Kidney (tissue), 14 donors: ENCODE measurements around the gene SPOP. TPM values are rescaled to one million over a fixed set of nuclear protein-coding genes. Genes with fewer than 3 reads are reported as not detected.

Experiments
- DNase-seq, 5 donors: peaks; one replicate each; pipeline ENCODE4 v3.0.0-alpha.2; 2013 to 2020
- FAIRE-seq: peaks from 2 replicates; lab custom pipeline; 2012; peaks lifted over from hg19 to GRCh38; lab: Jason Lieb, UNC
- H3K27ac ChIP-seq, 2 donors: one replicate each; pipeline ENCODE4 v1.7.0; 2013; ENCODE audit warnings: low read depth in 2 of 2, low read length in 2 of 2, inconsistent platforms in 1 of 2
- H3K27me3 ChIP-seq: one replicate; pipeline ENCODE4 v1.7.1; 2013; ENCODE audit warnings: low read length, inconsistent platforms; ENCODE audit not compliant: control insufficient read depth, insufficient read depth
- H3K36me3 ChIP-seq, 3 donors: one replicate each; pipeline versions ENCODE4 v1.7.0 to v1.7.1; 2013; ENCODE audit warnings: low read length in 3 of 3, control low read depth in 1 of 3, inconsistent platforms in 1 of 3; ENCODE audit not compliant: insufficient read depth in 3 of 3, control insufficient read depth in 2 of 3
- H3K4me1 ChIP-seq, 3 donors: one replicate each; pipeline versions ENCODE4 v1.7.0 to v1.7.1; 2013; ENCODE audit warnings: low read length in 3 of 3, inconsistent platforms in 1 of 3, low read depth in 1 of 3; ENCODE audit not compliant: control insufficient read depth in 2 of 3, insufficient read depth in 2 of 3
- H3K4me3 ChIP-seq, 3 donors: one replicate each; pipeline versions ENCODE4 v1.7.0 to v1.8.1; 2013; ENCODE audit warnings: low read length in 3 of 3, control low read depth in 1 of 3, inconsistent platforms in 1 of 3
- H3K9ac ChIP-seq, 3 donors: one replicate each; pipeline versions ENCODE4 v1.7.0 to v1.7.1; 2013; ENCODE audit warnings: low read length in 3 of 3, control low read depth in 1 of 3, inconsistent platforms in 1 of 3
- H3K9me3 ChIP-seq, 3 donors: one replicate each; pipeline versions ENCODE4 v1.7.0 to v1.7.1; 2013; ENCODE audit warnings: low read length in 3 of 3, control low read depth in 1 of 3, inconsistent platforms in 1 of 3; ENCODE audit not compliant: control insufficient read depth in 2 of 3, insufficient read depth in 1 of 3
- CTCF ChIP-seq: IDR thresholded peaks from 3 replicates; pipeline ENCODE4 v1.5.1; 2012; ENCODE audit warnings: mild to moderate bottlenecking, moderate library complexity, borderline replicate concordance; ENCODE audit not compliant: insufficient read depth; ENCODE audit errors: extremely low read depth
- intact Hi-C: fragments of 100-400 bp; cut with DNase I; formaldehyde crosslinking; loops from one replicate; pipeline ENCODE4 v1.11.1; 2022
- polyA plus RNA-seq: library from polyadenylated mRNA; stranded (reverse); fragments of 350-450 nt; fragmentation: Illumina TruSeq; extraction: RNeasy Lipid Tissue Mini Kit (QIAGEN cat#74804); gene quantifications from one replicate; pipeline ENCODE4 v1.2.3, GENCODE V29; 2014; ENCODE audit warnings: low read depth, low replicate concordance; ENCODE audit not compliant: insufficient read depth
- total RNA-seq: library from RNA; stranded (reverse); fragmentation: NEBNext Ultra II Directional; extraction: Animal tissue kit (Norgen Biotek cat#: 25700); gene quantifications from one replicate; pipeline ENCODE4 v1.2.1, GENCODE V29; 2021
- donor health status: control.
- donor health status: control.
- donor health status: control.
- donor health status: control.
- donor health status: control.
- donor health status: DM: yes; HTN: yes; CAD: no.
- donor health status: Normal renal cell carcinoma (clear cell type).

Gene SPOP
- total and polyA plus RNA-seq, 2 donors from 2014 or later = 28.2 to 73.8 TPM

- intact Hi-C loops = no loop called here
- Histone ChIP-seq H3K36me3 (no peaks in the 10 kb centered on the region), H3K27ac (no peak overlapping the region)
Observed at GRCh38 chr17:49659661-49660382, 18.1 kb downstream of the SPOP start.

GRCh38 chr17:49656247-49656646 lies 21.6 kb downstream of the SPOP start:
- Histone ChIP-seq H3K4me3 (no peak overlapping the region), H3K9ac (no peak overlapping the region), H3K4me1 (peaks cover 0 to 10% (median 0%) of the 10 kb centered on the region in 3 donors), H3K27me3 (no peaks in the 10 kb centered on the region), H3K36me3 (no peaks in the 10 kb centered on the region), H3K27ac (no peak overlapping the region), H3K9me3 (no peaks in the 10 kb centered on the region)
- intact Hi-C loops = no loop called here
- no peak for DNase-seq
- no peak for FAIRE-seq
- no peak for TF ChIP-seq CTCF

More at GRCh38 chr17:49659661-49660382, 18.1 kb downstream of the SPOP start:
- FAIRE-seq (no peak), DNase-seq (no peak)
- no peak overlapping the region for H3K9ac ChIP-seq
- H3K9me3 ChIP-seq = no peaks in the 10 kb centered on the region
- TF ChIP-seq CTCF = no peak
- no peak overlapping the region for H3K4me3 ChIP-seq
- H3K27me3 ChIP-seq = no peaks in the 10 kb centered on the region
- no peaks in the 10 kb centered on the region for H3K4me1 ChIP-seq

- no peak for TF ChIP-seq CTCF
- no peak overlapping the region for H3K4me3 ChIP-seq
- peaks cover 2 to 14% (median 3%) of the 10 kb centered on the region in 3 donors for H3K4me1 ChIP-seq
- H3K9me3 ChIP-seq = no peaks in the 10 kb centered on the region
- intact Hi-C loops = no loop called here
- no peak for DNase-seq
- H3K27ac ChIP-seq = no peak overlapping the region
- H3K36me3 ChIP-seq = no peaks in the 10 kb centered on the region
- FAIRE-seq = no peak
- no peaks in the 10 kb centered on the region for H3K27me3 ChIP-seq
- H3K9ac ChIP-seq = no peak overlapping the region
Observed at GRCh38 chr17:49647256-49647585, 30.7 kb downstream of the SPOP start.
